ENCODE results near the gene SH2B2. TPM values are rescaled to one million over a fixed set of nuclear protein-coding genes. Genes with fewer than 3 reads are reported as not detected.

The SH2B2 gene
- total RNA-seq (2022) (1.4 and 2.4 TPM in 2 replicates), Bru-seq, nascent RNA (percentile 24 among the genes with signal in this experiment), BruChase-seq, experiment 1, labeled RNA remaining after a 6-hour chase (percentile 35 among the genes with signal in this experiment), BruChase-seq, experiment 2, labeled RNA remaining after a 2-hour chase (percentile 32 among the genes with signal in this experiment)
- long read RNA-seq, partial matches to known transcripts = 0 of 5 reads
- long read RNA-seq, other reads (novel, unspliced or antisense) = 5 of 5 reads

GRCh38 chr7:102286237-102287110 is at the start of gene SH2B2:
Gene SH2B2, plus strand, starts transcription at chr7:102286868. Its CDS starts 13,683 bp downstream, at chr7:102300551.
- Mint-ChIP-seq H3K4me3 (ENCODE audit: unreplicated experiment) (peak within 1 kb of the TSS; percentile 68), H3K27me3 (ENCODE audit: insufficient read depth, unreplicated experiment) (no peaks in the 10 kb centered on the region), H3K27ac (ENCODE audit: low read depth, unreplicated experiment) (peak within 1 kb of the TSS; percentile 31), H3K9me3 (ENCODE audit: unreplicated experiment) (no peaks in the 10 kb centered on the region), H3K36me3 (ENCODE audit: insufficient read depth, unreplicated experiment) (no peaks in the 10 kb centered on the region), H3K4me1 (ENCODE audit: insufficient read depth, unreplicated experiment) (peaks cover 9% of the 10 kb centered on the region)
- peak; percentile 74 for DNase-seq (ENCODE audit: unreplicated experiment)
- TF ChIP-seq CTCF (IDR thresholded peaks at IDR 0.05; ENCODE audit: unreplicated experiment) = no peak
- no TSS peak for BruUV-seq (replicated peaks)
- ChIA-PET POLR2A (interaction anchor here (1.3 to 1.8 kb wide), 2 partner anchors 10 to 13 kb away, joined by 3 to 7 read pairs; no protein-coding TSS in a partner anchor), CTCF (interaction anchor here (1.7 kb wide), 1 partner anchor 105 kb away, joined by 5 read pairs; no protein-coding TSS in a partner anchor)
- intact Hi-C loops (cut with micrococcal nuclease) = no loop called here

GRCh38 chr7:102239206-102239820 is 47.4 kb upstream of the SH2B2 start:
- Mint-ChIP-seq H3K27me3 (ENCODE audit: insufficient read depth, unreplicated experiment) (no peaks in the 10 kb centered on the region), H3K4me1 (ENCODE audit: insufficient read depth, unreplicated experiment) (no peaks in the 10 kb centered on the region), H3K9me3 (ENCODE audit: unreplicated experiment) (no peaks in the 10 kb centered on the region), H3K27ac (ENCODE audit: low read depth, unreplicated experiment) (no peak overlapping the region), H3K4me3 (ENCODE audit: unreplicated experiment) (no peak overlapping the region), H3K36me3 (ENCODE audit: insufficient read depth, unreplicated experiment) (peaks cover 24% of the 10 kb centered on the region)
- ChIA-PET CTCF (interaction anchor here (0.7 to 1.3 kb wide), 3 partner anchors 13 to 696 kb away, joined by 3 to 4 read pairs (median 4); no protein-coding TSS in a partner anchor), POLR2A (no interaction called here)
- DNase-seq (ENCODE audit: unreplicated experiment) = no peak
- no TSS peak for BruUV-seq (replicated peaks)
- intact Hi-C loops (cut with micrococcal nuclease) = loop anchor here (5.0 to 10.0 kb wide), 2 partner anchors 115 to 357 kb away; no protein-coding TSS in a partner anchor
- no peak for TF ChIP-seq CTCF (IDR thresholded peaks at IDR 0.05; ENCODE audit: unreplicated experiment)

GRCh38 chr7:102241431-102241830 is 45.2 kb upstream of the SH2B2 start:
- no peak overlapping the region for H3K4me3 Mint-ChIP-seq (ENCODE audit: unreplicated experiment)
- H3K4me1 Mint-ChIP-seq (ENCODE audit: insufficient read depth, unreplicated experiment) = no peaks in the 10 kb centered on the region
- H3K27ac Mint-ChIP-seq (ENCODE audit: low read depth, unreplicated experiment) = no peak overlapping the region
- ChIA-PET POLR2A (no interaction called here), CTCF (interaction anchor here (0.6 kb wide), 1 partner anchor 40 kb away, joined by 5 read pairs; no protein-coding TSS in a partner anchor)
- no peak for DNase-seq (ENCODE audit: unreplicated experiment)
- H3K9me3 Mint-ChIP-seq (ENCODE audit: unreplicated experiment) = no peaks in the 10 kb centered on the region
- TF ChIP-seq CTCF (IDR thresholded peaks at IDR 0.05; ENCODE audit: unreplicated experiment) = no peak
- BruUV-seq (replicated peaks) = no TSS peak
- intact Hi-C loops (cut with micrococcal nuclease) = no loop called here
- peaks cover 12% of the 10 kb centered on the region for H3K36me3 Mint-ChIP-seq (ENCODE audit: insufficient read depth, unreplicated experiment)
- H3K27me3 Mint-ChIP-seq (ENCODE audit: insufficient read depth, unreplicated experiment) = no peaks in the 10 kb centered on the region

GRCh38 chr7:102244601-102245000 is 42.1 kb upstream of the SH2B2 start:
- DNase-seq (ENCODE audit: unreplicated experiment) = no peak
- BruUV-seq (replicated peaks) = no TSS peak
- Mint-ChIP-seq H3K4me1 (ENCODE audit: insufficient read depth, unreplicated experiment) (no peaks in the 10 kb centered on the region), H3K27me3 (ENCODE audit: insufficient read depth, unreplicated experiment) (no peaks in the 10 kb centered on the region), H3K4me3 (ENCODE audit: unreplicated experiment) (no peak overlapping the region), H3K9me3 (ENCODE audit: unreplicated experiment) (no peaks in the 10 kb centered on the region), H3K27ac (ENCODE audit: low read depth, unreplicated experiment) (no peak overlapping the region), H3K36me3 (ENCODE audit: insufficient read depth, unreplicated experiment) (peaks cover 16% of the 10 kb centered on the region)
- TF ChIP-seq CTCF (IDR thresholded peaks at IDR 0.05; ENCODE audit: unreplicated experiment) = no peak
- intact Hi-C loops (cut with micrococcal nuclease) = no loop called here
- POLR2A ChIA-PET = no interaction called here
- CTCF ChIA-PET = interaction anchor here (0.8 kb wide), 1 partner anchor 28 kb away, joined by 3 read pairs; no protein-coding TSS in a partner anchor

Data from MCF 10A (cell line).